Parathyroid adenoma (tissue), 2 donors: ENCODE data around the gene CHIC1.
"Not testable (repeated sequence)": the region's sequence is repeated elsewhere in the genome, so short reads cannot be mapped to it uniquely, and the experiment has no call there.

Source experiments
- H2AFZ ChIP-seq: fragments of 300-600 bp; sonication (generic); one replicate; pipeline ENCODE4 v1.7.0; 2017; ENCODE audit warnings: antibody characterized with exemption, mild to moderate bottlenecking
- H3K27ac ChIP-seq: fragments of 300-600 bp; sonication (generic); one replicate; pipeline ENCODE4 v1.7.0; 2017
- H3K27me3 ChIP-seq: fragments of 300-600 bp; sonication (generic); one replicate; pipeline ENCODE4 v1.7.0; 2017; ENCODE audit warnings: low read length; ENCODE audit not compliant: control insufficient read depth, insufficient read depth
- H3K36me3 ChIP-seq: fragments of 300-600 bp; sonication (generic); one replicate; pipeline ENCODE4 v1.7.0; 2017; ENCODE audit warnings: low read length; ENCODE audit not compliant: control insufficient read depth, insufficient read depth
- H3K4me1 ChIP-seq: fragments of 300-600 bp; sonication (generic); one replicate; pipeline ENCODE4 v1.7.0; 2017; ENCODE audit warnings: control low read depth
- H3K4me2 ChIP-seq: fragments of 300-600 bp; sonication (generic); one replicate; pipeline ENCODE4 v1.7.0; 2017; ENCODE audit warnings: low read length
- H3K4me3 ChIP-seq: fragments of 300-600 bp; sonication (generic); one replicate; pipeline ENCODE4 v1.7.0; 2017; ENCODE audit warnings: low read depth, low read length
- H3K79me2 ChIP-seq: fragments of 300-600 bp; sonication (generic); one replicate; pipeline ENCODE4 v1.7.0; 2017; ENCODE audit warnings: control low read depth
- H3K9ac ChIP-seq: fragments of 300-600 bp; sonication (generic); one replicate; pipeline ENCODE4 v1.7.0; 2017; ENCODE audit warnings: mild to moderate bottlenecking
- H3K9me3 ChIP-seq: fragments of 300-600 bp; sonication (generic); one replicate; pipeline ENCODE4 v1.7.0; 2017; ENCODE audit warnings: low read length; ENCODE audit not compliant: control insufficient read depth
- CTCF ChIP-seq: fragments of 300-600 bp; sonication (generic); IDR thresholded peaks from one replicate; pipeline ENCODE4 v1.7.0; 2017; ENCODE audit warnings: antibody characterized with exemption, mild to moderate bottlenecking
- donor health status: primary hyperparathyroidism.

CHIC1 gene

GRCh38 chrX:73647632-73648322 lies 84.8 kb downstream of the CHIC1 start:
- Histone ChIP-seq H3K27me3 (no peaks in the 10 kb centered on the region), H3K9ac (no peak overlapping the region), H3K36me3 (no peaks in the 10 kb centered on the region), H3K79me2 (peaks cover 5% of the 10 kb centered on the region), H3K4me2 (no peak overlapping the region), H3K4me1 (no peaks in the 10 kb centered on the region), H3K27ac (no peak overlapping the region), H2AFZ (no peak overlapping the region), H3K9me3 (no peaks in the 10 kb centered on the region), H3K4me3 (no peak overlapping the region)
- no peak for TF ChIP-seq CTCF

GRCh38 chrX:73661322-73661721 lies 98.3 kb downstream of the CHIC1 start:
- H3K36me3 ChIP-seq, H3K4me3 ChIP-seq, H2AFZ ChIP-seq, H3K27me3 ChIP-seq, H3K9me3 ChIP-seq, H3K9ac ChIP-seq, H3K27ac ChIP-seq, H3K4me1 ChIP-seq, H3K4me2 ChIP-seq, H3K79me2 ChIP-seq: not testable (repeated sequence)

- H3K4me3 ChIP-seq = no peak overlapping the region
- H3K4me1 ChIP-seq = no peaks in the 10 kb centered on the region
- no peaks in the 10 kb centered on the region for H3K79me2 ChIP-seq
- no peak for TF ChIP-seq CTCF
- no peak overlapping the region for H3K4me2 ChIP-seq
- no peak overlapping the region for H3K27ac ChIP-seq
- no peak overlapping the region for H3K9ac ChIP-seq
- H3K36me3 ChIP-seq = no peaks in the 10 kb centered on the region
- H2AFZ ChIP-seq = no peak overlapping the region
- H3K27me3 ChIP-seq = no peaks in the 10 kb centered on the region
- H3K9me3 ChIP-seq = no peaks in the 10 kb centered on the region
Measured at GRCh38 chrX:73668779-73669178, 105.8 kb downstream of the CHIC1 start.

GRCh38 chrX:73681408-73681807 lies 118.4 kb downstream of the CHIC1 start:
- H3K27ac ChIP-seq = no peak overlapping the region
- H2AFZ ChIP-seq = no peak overlapping the region
- no peaks in the 10 kb centered on the region for H3K4me1 ChIP-seq
- H3K36me3 ChIP-seq = no peaks in the 10 kb centered on the region
- no peak overlapping the region for H3K4me2 ChIP-seq
- no peaks in the 10 kb centered on the region for H3K9me3 ChIP-seq
- no peak overlapping the region for H3K9ac ChIP-seq
- H3K27me3 ChIP-seq = no peaks in the 10 kb centered on the region
- no peak overlapping the region for H3K4me3 ChIP-seq
- no peak for TF ChIP-seq CTCF
- H3K79me2 ChIP-seq = no peaks in the 10 kb centered on the region

GRCh38 chrX:73683236-73683859 lies 120.4 kb downstream of the CHIC1 start:
- no peak for TF ChIP-seq CTCF
- no peaks in the 10 kb centered on the region for H3K79me2 ChIP-seq

GRCh38 chrX:73707014-73707413 lies 144.0 kb downstream of the CHIC1 start:
- not testable (repeated sequence) for H3K4me3 ChIP-seq

More at GRCh38 chrX:73683236-73683859, 120.4 kb downstream of the CHIC1 start:
- Histone ChIP-seq H3K4me1 (no peaks in the 10 kb centered on the region), H3K9me3 (no peaks in the 10 kb centered on the region), H3K4me3 (no peak overlapping the region), H3K4me2 (no peak overlapping the region), H2AFZ (no peak overlapping the region), H3K9ac (no peak overlapping the region), H3K27ac (no peak overlapping the region), H3K36me3 (no peaks in the 10 kb centered on the region), H3K27me3 (no peaks in the 10 kb centered on the region)

More at GRCh38 chrX:73707014-73707413, 144.0 kb downstream of the CHIC1 start:
- not testable (repeated sequence) for H3K27me3 ChIP-seq, H2AFZ ChIP-seq, H3K9me3 ChIP-seq, H3K4me1 ChIP-seq, H3K27ac ChIP-seq, H3K79me2 ChIP-seq, H3K36me3 ChIP-seq, H3K9ac ChIP-seq, H3K4me2 ChIP-seq
